RCC 7860 (cell line): ENCODE results near the gene PDZRN3.
A peak's percentile ranks its signal among the peaks of the same experiment; 100 is the strongest.

ENCODE experiments used
- DNase-seq: peaks from one replicate; pipeline ENCODE4 v3.0.0-alpha.2; 2015; ENCODE audit warnings: low spot score
- FAIRE-seq: peaks from 2 replicates; lab custom pipeline; 2012; peaks lifted over from hg19 to GRCh38; lab: Jason Lieb, UNC

The PDZRN3 gene

GRCh38 chr3:73432023-73432705 is 192.6 kb downstream of the PDZRN3 start:
- FAIRE-seq (peak; percentile 5), DNase-seq (peak; percentile 15)

- DNase-seq, result no peak
- FAIRE-seq, result no peak
Measured at GRCh38 chr3:73431183-73431900, 193.4 kb downstream of the PDZRN3 start.

- DNase-seq (no peak), FAIRE-seq (no peak)
Measured at GRCh38 chr3:73427048-73427706, 197.6 kb downstream of the PDZRN3 start.

- FAIRE-seq, result no peak
- no peak for DNase-seq
Measured at GRCh38 chr3:73426606-73427005, 198.1 kb downstream of the PDZRN3 start.

- FAIRE-seq (no peak), DNase-seq (no peak)
Measured at GRCh38 chr3:73423116-73423515, 201.6 kb downstream of the PDZRN3 start.

GRCh38 chr3:73422571-73422970 is 202.2 kb downstream of the PDZRN3 start:
- no peak for FAIRE-seq
- no peak for DNase-seq

- no peak for FAIRE-seq
Measured at GRCh38 chr3:73419942-73420341, 204.8 kb downstream of the PDZRN3 start.

GRCh38 chr3:73419179-73419803 is 205.4 kb downstream of the PDZRN3 start:
- DNase-seq (no peak), FAIRE-seq (no peak)

More at GRCh38 chr3:73419942-73420341, 204.8 kb downstream of the PDZRN3 start:
- no peak for DNase-seq

- DNase-seq (no peak), FAIRE-seq (no peak)
Measured at GRCh38 chr3:73418681-73419080, 206.1 kb downstream of the PDZRN3 start.

- FAIRE-seq, result no peak
- no peak for DNase-seq
Measured at GRCh38 chr3:73415118-73415517, 209.6 kb downstream of the PDZRN3 start.

GRCh38 chr3:73413619-73414018 is 211.1 kb downstream of the PDZRN3 start:
- no peak for DNase-seq
- no peak for FAIRE-seq

- FAIRE-seq (no peak), DNase-seq (no peak)
Measured at GRCh38 chr3:73411993-73412392, 212.7 kb downstream of the PDZRN3 start.

- FAIRE-seq (no peak), DNase-seq (no peak)
Measured at GRCh38 chr3:73411545-73411944, 213.2 kb downstream of the PDZRN3 start.

- FAIRE-seq (no peak), DNase-seq (no peak)
Measured at GRCh38 chr3:73409138-73409763, 215.5 kb downstream of the PDZRN3 start.

GRCh38 chr3:73408634-73409033 is 216.1 kb downstream of the PDZRN3 start:
- FAIRE-seq (no peak), DNase-seq (no peak)

GRCh38 chr3:73407577-73407976 is 217.2 kb downstream of the PDZRN3 start:
- FAIRE-seq (no peak), DNase-seq (no peak)

- DNase-seq (no peak), FAIRE-seq (no peak)
Measured at GRCh38 chr3:73405853-73406252, 218.9 kb downstream of the PDZRN3 start.

GRCh38 chr3:73405000-73405399 is 219.7 kb downstream of the PDZRN3 start:
- FAIRE-seq, result no peak

GRCh38 chr3:73404435-73404834 is 220.3 kb downstream of the PDZRN3 start:
- FAIRE-seq, result no peak
- DNase-seq, result no peak

More at GRCh38 chr3:73405000-73405399, 219.7 kb downstream of the PDZRN3 start:
- no peak for DNase-seq

- DNase-seq, result no peak
- no peak for FAIRE-seq
Measured at GRCh38 chr3:73403444-73403843, 221.3 kb downstream of the PDZRN3 start.
